Ramos (cell line): ENCODE results near the gene CCDC88C.

Experiments used
- in situ Hi-C: fragments of 300-500 bp; cut with MboI; formaldehyde crosslinking; loops from one replicate; pipeline ENCODE4 v1.14.3; 2022; ENCODE audit warnings: low sequenced_read_pairs; ENCODE audit not compliant: unreplicated experiment

The CCDC88C gene

DNA sequence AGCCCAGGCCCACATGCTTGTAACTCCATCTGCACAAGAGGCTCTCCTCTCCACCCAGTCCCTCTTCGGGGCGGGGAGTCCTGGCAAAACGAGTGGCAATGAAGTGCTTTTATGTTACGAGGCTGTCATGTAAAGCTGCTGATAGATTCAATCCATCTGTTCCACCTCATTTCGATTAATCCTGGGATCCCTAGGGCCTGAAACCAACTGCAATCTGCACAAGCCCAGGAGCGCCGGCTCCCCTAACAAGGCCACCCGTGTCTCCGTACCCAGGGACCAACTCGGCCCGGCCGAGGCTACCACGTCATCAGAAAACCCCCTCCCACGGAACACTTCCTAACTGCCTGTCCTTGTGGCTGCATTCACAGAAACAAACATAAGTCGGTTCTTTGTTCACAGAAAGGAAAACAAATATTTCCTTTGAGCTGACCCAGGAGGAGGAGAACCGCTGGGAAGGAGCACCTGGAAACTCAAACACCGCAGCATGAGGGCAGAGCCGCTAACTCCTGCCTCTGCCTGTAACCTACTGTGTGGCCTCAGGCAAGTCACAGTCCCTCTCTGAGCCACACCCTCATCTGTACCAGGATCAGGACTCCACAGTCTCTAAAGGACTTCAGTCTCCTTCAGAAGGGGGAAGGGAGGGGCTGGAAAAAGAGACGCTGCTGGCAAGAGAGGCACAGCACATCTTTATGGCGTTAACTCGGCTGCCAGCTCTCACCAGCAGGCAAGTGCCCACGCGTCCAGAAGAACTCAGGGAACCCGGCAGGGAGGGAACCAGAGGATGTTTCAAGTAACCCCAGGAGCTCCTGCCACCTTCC, 47.8 kb downstream of the CCDC88C start:
- in situ Hi-C loops, result no loop called here

DNA sequence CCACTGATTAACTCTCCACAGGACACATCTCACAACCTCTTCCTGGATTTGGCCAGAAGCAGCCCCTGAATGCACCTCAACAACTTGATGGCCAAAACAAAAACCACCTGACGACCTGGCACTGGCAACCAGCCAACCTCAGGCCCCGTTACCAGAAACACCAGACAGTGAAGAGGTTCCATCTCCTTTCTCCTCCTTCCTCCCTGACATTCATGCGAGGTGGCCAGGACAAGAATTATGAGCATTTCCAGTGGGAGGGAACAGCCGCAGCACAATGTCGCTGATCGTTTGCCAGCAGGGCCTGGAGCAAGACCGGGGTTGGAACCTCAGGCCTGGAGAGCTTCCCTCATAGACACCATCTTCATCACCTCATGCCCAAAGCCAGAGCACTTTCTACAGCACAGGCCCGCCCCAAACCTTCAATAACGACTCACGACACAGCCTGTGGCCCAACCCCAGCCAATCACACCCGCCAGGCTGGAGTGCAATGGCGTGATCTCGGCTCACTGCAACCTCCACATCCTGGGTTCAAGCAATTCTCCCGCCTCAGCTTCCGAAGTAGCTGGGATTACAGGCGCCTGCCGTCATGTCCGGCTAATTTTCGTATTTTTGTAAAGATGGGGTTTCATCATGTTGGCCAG, 48.7 kb downstream of the CCDC88C start:
- in situ Hi-C loops, result no loop called here

DNA sequence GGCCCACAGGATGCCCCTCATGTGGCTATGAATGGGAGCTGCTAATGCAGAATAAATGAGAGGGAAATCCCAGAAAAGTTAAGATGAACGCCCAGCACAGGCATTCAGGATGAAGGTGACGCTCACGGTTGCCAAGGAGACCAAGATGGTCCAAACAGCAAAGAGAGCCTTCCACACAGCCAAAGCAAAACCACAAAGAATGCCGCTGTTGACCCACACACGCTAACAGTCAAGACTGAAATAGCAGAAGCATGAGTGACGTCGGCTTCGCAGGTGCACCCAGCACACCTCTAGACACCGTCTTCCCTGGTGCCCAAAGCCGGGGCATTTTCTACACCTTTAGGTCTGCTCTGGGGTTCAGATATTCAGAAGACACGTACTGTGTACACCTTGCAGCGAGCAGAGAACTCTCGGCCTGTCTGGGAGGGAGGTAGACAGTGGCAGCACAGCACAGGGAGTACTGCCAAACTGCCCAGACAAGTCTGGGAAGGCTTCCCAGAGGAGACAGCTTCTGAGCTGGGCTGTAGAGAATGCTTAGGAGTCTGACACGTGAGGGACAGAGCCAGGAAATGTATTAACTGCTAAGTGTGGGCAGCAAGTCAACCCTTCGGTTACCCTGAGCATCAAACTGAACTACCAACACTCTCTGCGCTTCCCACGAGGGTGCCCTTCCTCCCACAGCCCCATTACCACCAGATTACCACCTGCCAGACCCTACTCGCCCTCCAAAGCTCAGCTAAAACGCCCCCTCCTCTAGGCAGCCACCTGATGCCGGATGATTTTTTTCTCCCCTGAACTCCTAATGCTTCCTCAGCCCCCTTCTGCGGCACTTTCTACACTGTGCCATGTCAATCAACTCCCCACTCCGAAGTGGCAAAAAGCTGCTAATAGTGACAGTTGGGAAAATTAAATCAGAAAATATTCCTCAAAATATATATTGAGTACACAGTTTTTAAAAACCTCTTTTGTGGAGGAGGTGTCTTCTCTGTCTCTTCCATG, 50.1 kb downstream of the CCDC88C start:
- in situ Hi-C loops, result no loop called here

DNA sequence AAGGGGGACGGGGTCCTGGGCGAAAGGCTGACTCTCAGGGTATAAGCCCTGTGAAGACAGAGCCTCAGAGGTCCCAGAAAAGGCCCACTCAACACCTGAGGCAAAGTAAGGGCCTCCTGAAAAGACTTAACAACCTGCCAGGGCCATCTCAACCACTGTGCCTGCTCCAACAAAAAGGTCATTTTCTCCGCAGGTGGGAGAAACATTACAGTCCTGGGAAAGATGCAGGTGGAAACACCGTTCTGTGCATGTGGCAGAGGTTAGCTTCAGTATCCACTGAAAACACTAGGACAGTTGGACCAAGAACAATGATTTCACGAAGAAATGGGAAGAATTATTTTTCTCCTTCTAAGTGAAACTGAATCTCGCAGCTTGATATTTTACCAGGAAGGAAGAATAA, 50.9 kb downstream of the CCDC88C start:
- in situ Hi-C loops, result no loop called here

DNA sequence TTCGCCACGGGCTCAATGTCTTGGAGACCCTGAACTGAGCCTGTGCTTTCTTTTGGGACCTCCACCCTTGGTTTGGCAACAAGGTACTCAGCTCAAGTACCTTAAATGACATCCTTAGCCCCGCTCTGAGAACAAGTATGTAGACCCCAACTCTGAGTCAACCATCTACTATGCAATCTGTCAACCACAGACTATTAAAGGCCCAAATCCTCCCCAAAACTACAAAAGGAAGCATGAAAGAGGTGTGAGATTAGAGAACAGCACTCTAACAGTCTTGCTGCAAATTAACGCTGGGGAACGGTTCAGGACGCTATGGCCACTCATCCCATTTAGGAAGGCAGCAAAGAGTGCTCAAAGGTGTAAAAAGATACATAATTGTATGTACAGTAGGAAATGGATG, 52.1 kb downstream of the CCDC88C start:
- in situ Hi-C loops, result no loop called here

DNA sequence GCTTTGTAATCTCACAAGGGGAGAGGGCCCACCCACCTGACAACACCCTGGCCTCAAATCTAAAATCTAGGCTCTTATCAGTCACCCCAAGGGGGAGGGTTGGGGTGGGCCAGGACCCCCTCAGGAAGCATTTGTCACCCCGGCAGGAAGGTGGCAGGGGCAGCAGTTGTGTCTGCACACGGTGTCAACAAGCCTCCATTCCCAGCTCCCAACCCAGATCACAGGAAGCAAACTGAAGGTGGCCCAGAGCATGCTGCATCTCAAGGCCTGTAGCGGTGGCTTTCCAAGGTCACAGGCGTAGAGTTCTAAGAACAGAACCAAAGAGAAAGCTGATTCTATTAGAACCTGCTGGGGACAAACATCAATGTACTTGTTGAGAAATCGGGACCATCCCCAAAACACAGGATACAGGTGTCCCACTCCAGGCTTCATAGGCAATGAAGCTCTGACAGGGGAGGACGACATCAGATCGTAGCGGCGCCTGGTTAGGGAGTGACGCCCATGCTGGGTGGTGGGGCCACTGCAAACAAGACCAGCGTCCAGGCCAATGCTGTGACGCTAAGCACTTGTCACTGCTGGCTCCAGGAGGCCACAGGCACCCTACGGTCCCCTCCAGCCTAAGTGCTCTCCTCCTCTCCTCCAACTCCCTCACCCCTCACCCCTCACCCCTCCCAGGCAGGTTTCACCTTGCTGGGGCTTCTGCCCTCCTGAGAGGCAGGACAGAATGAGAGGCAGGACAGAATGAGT, 52.9 kb downstream of the CCDC88C start:
- in situ Hi-C loops, result no loop called here

DNA sequence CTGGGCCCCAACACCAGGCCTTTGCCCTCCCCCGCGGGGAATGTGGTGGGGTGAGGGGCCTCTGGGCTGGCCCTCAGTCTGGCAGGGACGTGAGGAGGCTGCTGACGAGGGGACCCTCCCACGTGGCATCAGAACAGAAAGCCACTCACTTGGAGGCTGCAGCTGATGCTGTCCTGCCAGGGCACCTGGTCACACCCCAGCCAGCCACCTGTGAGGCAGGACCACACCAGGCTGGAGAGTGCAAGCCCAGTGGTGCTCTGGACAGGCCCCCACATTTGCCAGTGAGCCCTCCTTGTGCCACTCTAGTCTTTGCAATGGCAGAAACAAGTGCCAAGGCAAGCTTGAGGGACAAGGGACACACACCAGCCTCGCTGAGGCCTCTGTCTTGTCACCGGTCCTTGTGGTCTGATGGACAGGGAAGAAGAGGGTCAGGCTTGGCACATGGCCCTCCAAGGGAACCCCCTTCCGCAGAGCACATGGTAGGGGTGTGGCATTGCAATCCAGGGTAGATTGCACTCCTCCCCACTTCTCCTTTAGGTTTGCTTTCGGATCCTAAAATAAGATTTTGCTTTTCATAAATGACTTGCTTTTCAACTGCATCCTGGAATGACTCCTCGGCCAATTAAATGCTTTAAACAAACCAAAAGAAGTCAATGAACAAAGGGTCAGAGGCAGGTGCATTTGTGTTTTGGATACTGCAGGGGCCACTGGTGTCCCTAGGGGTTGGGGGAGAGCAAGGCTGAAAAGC, 53.7 kb downstream of the CCDC88C start:
- in situ Hi-C loops, result no loop called here

DNA sequence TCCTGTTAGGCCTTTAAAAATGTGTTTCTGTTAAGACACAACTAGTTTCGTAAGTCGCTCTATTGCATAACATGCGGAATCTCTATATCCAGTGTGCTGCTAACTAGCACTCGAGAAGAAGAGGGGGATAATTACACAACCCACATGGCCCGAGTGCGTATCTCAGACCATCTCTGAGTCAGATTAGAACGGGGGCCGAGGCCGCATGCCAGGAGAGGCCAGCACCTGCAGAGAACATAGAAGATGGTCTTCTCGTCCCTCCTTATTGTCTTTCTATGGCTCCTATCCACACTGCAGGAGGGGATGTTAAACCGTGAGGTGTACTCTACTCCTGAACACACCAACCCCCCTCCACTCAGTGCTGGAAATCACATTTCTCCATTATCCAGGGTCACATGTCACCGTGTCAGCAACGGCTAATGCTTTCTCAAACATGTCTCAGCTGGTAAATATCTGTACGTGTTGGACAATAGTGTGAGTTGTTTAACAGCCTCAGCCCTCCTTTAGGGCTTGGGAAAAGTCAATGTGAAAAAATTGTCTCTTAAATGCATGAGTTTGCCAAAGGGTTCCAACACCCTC, 56.3 kb downstream of the CCDC88C start:
- in situ Hi-C loops, result no loop called here

DNA sequence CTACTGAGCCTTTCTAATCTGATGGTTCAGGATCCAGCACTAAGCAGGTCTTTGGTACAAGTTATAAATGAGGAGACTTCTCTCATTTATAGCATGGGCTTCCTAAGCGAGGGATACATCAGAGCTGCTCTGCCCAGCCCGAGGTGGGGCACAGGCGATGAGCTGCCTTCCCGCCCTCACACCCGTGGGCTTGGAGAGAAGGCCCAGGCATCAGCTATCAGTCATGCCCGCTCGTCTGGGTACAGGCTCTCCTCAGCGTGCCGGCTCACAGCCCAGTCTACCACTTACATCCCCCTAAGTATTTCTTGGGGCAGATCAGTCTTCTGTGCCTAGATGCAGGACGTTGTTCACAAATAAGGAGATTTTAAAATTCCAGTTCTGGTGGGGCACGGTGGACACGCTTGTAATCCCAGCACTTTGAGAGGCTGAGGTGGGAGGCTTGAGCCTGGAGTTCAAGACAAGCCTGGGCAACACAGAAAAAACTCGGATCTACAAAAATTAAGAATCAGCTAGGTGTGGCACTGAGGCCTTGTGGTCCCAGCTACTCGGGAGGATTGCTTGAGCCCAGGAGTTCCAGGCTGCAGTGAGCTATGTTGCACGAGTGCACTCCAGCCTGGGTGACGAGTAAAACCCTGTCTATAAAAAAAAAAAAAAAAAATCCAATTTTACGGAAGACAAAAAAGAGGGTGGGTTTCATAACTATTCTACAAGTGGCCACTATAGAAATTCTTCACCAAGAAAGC, 57.0 kb downstream of the CCDC88C start:
- in situ Hi-C loops, result no loop called here

DNA sequence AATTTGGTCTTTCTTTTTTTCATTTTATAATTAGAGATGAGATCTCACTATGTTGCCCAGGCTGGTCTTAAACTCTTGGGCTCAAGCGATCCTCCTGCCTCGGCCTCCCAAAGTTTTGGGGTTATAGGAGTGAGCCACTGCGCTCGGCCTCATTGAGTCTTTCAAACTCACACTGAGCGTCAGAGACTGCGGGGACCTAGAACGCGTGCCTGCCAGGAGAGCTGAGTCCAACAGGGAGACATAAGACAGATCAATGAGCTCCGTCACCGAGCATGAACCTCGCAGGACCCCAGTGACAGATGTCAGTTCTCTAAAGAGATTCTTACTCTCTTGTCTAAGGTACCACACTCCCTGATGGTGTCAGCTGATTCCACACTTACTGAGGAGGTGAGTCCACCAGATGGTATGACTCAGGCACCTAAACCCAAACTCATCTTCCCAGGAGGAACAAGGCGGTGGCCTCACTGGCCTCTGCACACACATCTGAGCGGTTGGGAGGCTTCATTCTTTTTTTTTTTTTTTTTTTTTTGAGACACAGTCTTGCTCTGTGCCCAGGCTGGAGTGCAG, 58.9 kb downstream of the CCDC88C start:
- in situ Hi-C loops, result loop anchor here (10.0 kb wide), 1 partner anchor 56 kb away; the partner anchor contains the start of gene CCDC88C

DNA sequence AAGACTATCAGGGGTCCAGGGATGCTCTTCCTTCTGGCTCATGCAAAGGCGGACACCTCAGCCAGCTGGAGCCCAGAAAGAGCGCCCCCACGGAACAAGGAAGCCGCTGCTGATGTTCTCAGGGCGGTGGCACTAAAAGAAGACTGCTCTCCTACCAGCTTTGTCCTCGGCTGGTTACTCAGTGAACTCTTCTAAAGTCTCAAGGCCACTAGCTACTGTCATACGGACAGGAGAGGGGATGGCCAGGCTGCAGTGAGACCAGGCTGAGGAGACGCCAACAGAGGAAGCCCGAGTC, 59.6 kb downstream of the CCDC88C start:
- in situ Hi-C loops, result loop anchor here (10.0 kb wide), 1 partner anchor 57 kb away; the partner anchor contains the start of gene CCDC88C

DNA sequence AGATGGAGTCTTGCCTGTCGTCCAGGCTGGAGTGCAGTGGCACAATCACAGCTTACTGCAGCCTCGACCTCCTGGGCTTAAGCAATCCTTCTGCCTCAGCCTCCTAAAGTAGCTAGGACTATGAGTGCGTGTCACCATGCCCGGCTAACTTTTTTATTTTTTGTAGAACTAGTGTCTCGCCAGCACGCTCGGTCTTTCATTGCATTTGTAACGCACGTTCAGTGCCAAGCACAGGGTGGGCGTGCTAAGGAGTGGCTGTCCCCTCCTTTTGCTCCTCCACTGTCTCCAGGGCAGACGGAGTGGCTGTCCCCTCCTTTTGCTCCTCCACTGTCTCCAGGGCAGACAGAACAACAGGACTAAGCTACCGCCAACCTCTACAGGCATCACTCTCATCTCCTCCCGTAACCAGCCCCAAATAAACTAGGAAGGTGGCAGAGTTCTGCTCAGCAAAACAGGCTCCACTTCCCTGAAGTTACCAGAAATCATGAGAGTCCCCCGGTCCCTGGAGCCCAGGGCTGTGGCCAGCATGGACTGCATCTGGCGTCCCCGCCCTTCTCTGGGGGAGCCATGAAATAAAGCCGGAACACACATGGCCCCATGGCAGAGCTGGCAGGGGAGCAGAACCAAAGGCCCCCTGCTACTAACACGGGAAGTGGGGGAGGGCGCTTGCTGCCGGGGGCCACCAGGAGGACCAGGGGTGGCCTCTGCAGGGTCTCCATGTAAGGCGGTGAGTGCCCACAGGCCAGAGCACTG, 60.2 kb downstream of the CCDC88C start:
- in situ Hi-C loops, result loop anchor here (10.0 kb wide), 1 partner anchor 57 kb away; the partner anchor contains the start of gene CCDC88C

DNA sequence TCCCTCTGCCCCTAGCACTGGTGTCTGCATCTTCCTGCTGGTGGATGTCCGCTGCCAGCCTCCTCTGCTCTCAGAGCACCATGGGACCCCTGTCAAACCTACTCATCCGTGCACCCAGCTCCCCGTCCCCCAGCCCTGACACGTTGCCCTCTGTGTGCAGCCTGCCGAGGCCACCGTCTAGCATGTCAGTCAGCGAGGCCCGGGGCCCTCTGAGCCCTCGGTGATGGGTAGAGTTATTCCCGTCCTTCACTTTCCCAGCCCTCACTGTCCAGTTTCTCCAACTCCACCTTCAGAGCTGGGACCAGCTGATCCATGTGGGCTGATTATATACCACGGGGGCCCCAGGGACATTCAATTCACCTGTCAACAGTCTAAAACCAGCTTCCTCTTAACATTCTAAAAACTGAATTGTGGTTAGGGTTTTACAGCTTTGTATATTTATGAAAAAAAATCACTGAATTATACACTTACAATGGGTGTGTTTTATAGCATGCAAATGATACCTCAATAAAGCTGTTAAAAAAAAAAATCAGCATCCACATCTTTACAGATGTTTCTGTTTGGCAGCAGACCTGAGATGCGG, 61.3 kb downstream of the CCDC88C start:
- in situ Hi-C loops, result loop anchor here (10.0 kb wide), 1 partner anchor 59 kb away; the partner anchor contains the start of gene CCDC88C

DNA sequence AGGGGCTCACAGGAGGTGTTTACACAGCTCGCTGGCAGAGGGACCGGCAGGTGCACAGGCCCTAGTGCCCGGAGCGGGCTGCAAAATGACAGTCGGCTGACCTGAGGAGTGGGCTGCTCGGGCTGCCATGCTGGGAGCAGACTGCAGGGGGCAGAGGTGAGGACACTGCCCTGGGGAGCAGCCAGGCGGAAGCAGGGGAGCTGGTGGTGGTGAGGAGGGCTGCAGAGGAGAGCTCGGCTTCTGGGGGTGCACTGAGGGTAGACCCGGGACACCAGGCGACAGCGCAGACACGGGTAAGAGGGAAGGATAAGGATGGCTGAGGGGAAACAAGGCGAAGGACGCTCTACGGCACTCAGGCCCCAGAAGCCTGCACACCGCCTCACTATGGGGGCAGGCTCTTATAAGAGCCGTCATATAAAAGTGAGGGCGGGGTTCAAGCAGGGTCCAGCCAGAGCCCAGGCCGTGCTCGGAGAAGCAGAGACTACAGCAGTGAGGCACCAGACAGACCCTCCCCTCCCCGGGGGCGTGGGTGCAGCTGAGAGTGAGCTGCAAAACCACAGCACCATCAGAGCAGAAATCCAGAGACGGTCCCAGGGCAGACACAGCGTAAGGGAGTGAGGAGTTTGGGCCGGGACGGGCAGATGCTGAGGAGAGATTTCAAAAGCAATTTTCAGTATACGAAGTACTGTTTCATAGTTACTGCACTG, 62.5 kb downstream of the CCDC88C start:
- in situ Hi-C loops, result loop anchor here (10.0 kb wide), 1 partner anchor 60 kb away; the partner anchor contains the start of gene CCDC88C

DNA sequence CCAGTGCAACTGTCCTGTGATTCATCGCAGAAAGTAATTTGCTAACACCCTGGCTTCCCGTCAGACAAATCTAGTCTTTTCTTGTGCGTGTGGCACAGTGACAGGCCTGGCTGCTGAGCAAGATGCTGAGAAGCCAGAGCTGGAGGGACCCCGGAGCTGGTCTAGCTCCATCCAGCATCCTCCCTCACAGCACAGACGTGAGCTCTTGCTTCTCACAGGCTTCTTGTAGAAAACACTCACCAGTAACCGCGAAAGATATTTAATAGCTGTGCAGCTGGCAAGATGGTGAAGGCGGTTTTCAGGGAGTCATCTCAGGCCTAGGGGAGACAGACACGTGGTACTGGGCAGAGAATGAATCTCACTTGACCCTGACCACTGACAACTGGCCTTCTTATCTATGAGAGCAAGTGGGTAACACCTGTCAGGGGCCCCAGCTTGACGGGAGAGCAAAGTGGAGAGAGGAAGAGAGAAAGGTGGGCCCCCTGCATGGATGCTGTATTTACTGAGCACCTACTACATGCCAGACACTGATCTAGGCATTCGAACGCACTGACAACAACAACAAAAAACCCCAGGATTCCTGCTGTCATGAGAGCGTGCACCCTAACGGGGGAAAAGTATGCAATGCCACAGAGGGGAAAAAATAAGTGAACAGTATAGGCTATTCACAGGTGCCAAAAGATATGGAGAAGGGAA, 63.3 kb downstream of the CCDC88C start:
- in situ Hi-C loops, result loop anchor here (10.0 kb wide), 1 partner anchor 60 kb away; the partner anchor contains the start of gene CCDC88C
